Temporal lobe (tissue), 1 donor: ENCODE data around the gene OSM. TPM values are rescaled to one million over a fixed set of nuclear protein-coding genes. Genes with fewer than 3 reads are reported as not detected.

Experiments
- total RNA-seq: library from RNA; depleted of rRNA; stranded (reverse); fragments of >200 nt; gene quantifications from one replicate; pipeline ENCODE4 v1.2.3, GENCODE V29; 2014

The OSM gene
- total RNA-seq, 1 donor from 2014 or later = 0.25 TPM

Other genes with a start within 250 kb of the OSM start
- 0.25 TPM for gene HORMAD2, start 186.4 kb downstream of the OSM start, total RNA-seq
- gene LIF, start 20.1 kb downstream of the OSM start, total RNA-seq = not detected
- gene CASTOR1, start 22.7 kb upstream of the OSM start, total RNA-seq = 1.5 TPM
- 9.3 TPM for gene TBC1D10A, start 60.1 kb upstream of the OSM start, total RNA-seq
- gene SF3A1, start 90.0 kb upstream of the OSM start, total RNA-seq = 18.2 TPM
- 3.4 TPM for gene CCDC157, start 90.2 kb upstream of the OSM start, total RNA-seq
- gene RNF215, start 120.6 kb upstream of the OSM start, total RNA-seq = 13.8 TPM
- gene SEC14L2, start 130.2 kb upstream of the OSM start, total RNA-seq = 3.9 TPM
- 0.98 TPM for gene MTFP1, start 158.9 kb upstream of the OSM start, total RNA-seq
- gene SEC14L3, start 205.2 kb upstream of the OSM start, total RNA-seq = not detected
- under 0.01 TPM for gene SEC14L4, start 238.8 kb upstream of the OSM start, total RNA-seq